ENCODE results near the gene RNU5B-1. TPM values are rescaled to one million over a fixed set of nuclear protein-coding genes. Genes with fewer than 3 reads are reported as not detected.

Gene RNU5B-1
- total RNA-seq, 3 donors from 2014 or later = 15.9 to 32.0 TPM; not detected in 1

GRCh38 chr15:65337436-65338070, 33.1 kb downstream of the RNU5B-1 start:
- intact Hi-C loops (cut with DNase I, micrococcal nuclease) = no loop called here
- H3K9me3 ChIP-seq = no peaks in the 10 kb centered on the region
- H3K4me3 ChIP-seq = no peak overlapping the region
- ATAC-seq (no peak), DNase-seq (no peak)
- H3K36me3 ChIP-seq (ENCODE audit: low read depth) = no peaks in the 10 kb centered on the region
- peaks cover 20% of the 10 kb centered on the region for H3K4me1 ChIP-seq (ENCODE audit: low read depth)
- no peak for TF ChIP-seq CTCF (IDR thresholded peaks at IDR 0.05)

- intact Hi-C loops (cut with DNase I, micrococcal nuclease) = no loop called here
- ATAC-seq (peak; percentile 90), DNase-seq (peak; percentile 73 to 80 (median 77))
- Histone ChIP-seq H3K9me3 (no peaks in the 10 kb centered on the region), H3K4me1 (ENCODE audit: low read depth) (peaks cover 22% of the 10 kb centered on the region), H3K4me3 (no peak overlapping the region), H3K36me3 (ENCODE audit: low read depth) (no peaks in the 10 kb centered on the region)
- no peak for TF ChIP-seq CTCF (IDR thresholded peaks at IDR 0.05)
These were observed 33.9 kb downstream of the RNU5B-1 start for GRCh38 chr15:65338366-65338765.

GRCh38 chr15:65338823-65339222, 34.3 kb downstream of the RNU5B-1 start:
- Histone ChIP-seq H3K36me3 (ENCODE audit: low read depth) (no peaks in the 10 kb centered on the region), H3K4me1 (ENCODE audit: low read depth) (peaks cover 24% of the 10 kb centered on the region), H3K9me3 (no peaks in the 10 kb centered on the region), H3K4me3 (no peak overlapping the region)
- intact Hi-C loops (cut with DNase I, micrococcal nuclease) = no loop called here
- no peak for ATAC-seq
- no peak for DNase-seq
- no peak for TF ChIP-seq CTCF (IDR thresholded peaks at IDR 0.05)

- Histone ChIP-seq H3K4me1 (ENCODE audit: low read depth) (peaks cover 30% of the 10 kb centered on the region), H3K9me3 (no peaks in the 10 kb centered on the region), H3K36me3 (ENCODE audit: low read depth) (no peaks in the 10 kb centered on the region), H3K4me3 (no peak overlapping the region)
- no peak for TF ChIP-seq CTCF (IDR thresholded peaks at IDR 0.05)
- intact Hi-C loops (cut with DNase I, micrococcal nuclease) = no loop called here
- ATAC-seq (no peak), DNase-seq (no peak)
These were observed 34.9 kb downstream of the RNU5B-1 start for GRCh38 chr15:65339416-65339815.

- Histone ChIP-seq H3K4me1 (ENCODE audit: low read depth) (peaks cover 34% of the 10 kb centered on the region), H3K9me3 (no peaks in the 10 kb centered on the region), H3K36me3 (ENCODE audit: low read depth) (no peaks in the 10 kb centered on the region), H3K4me3 (no peak overlapping the region)
- no peak for TF ChIP-seq CTCF (IDR thresholded peaks at IDR 0.05)
- peak in 2 of 3 donors; percentile 71 to 75 for DNase-seq
- ATAC-seq = peak; percentile 79
- intact Hi-C loops (cut with DNase I, micrococcal nuclease) = no loop called here
These were observed 35.4 kb downstream of the RNU5B-1 start for GRCh38 chr15:65339920-65340319.

- H3K36me3 ChIP-seq (ENCODE audit: low read depth) = no peaks in the 10 kb centered on the region
- intact Hi-C loops (cut with DNase I, micrococcal nuclease) = no loop called here
- H3K4me1 ChIP-seq (ENCODE audit: low read depth) = peaks cover 34% of the 10 kb centered on the region
- no peaks in the 10 kb centered on the region for H3K9me3 ChIP-seq
- no peak for DNase-seq
- H3K4me3 ChIP-seq = no peak overlapping the region
- ATAC-seq = no peak
- TF ChIP-seq CTCF (IDR thresholded peaks at IDR 0.05) = no peak
These were observed 38.0 kb downstream of the RNU5B-1 start for GRCh38 chr15:65342493-65342892.
